Measurements from ENCODE around the gene GARIN5A.

- TF ChIP-seq CTCF (optimal IDR thresholded peaks at IDR 0.05 in 1 of 3, IDR thresholded peaks at IDR 0.05 in 1 of 3, conservative IDR thresholded peaks at IDR 0.05 in 1 of 3; ENCODE audit: extremely low read depth in 1 of 3, insufficient read depth in 2 of 3, low read length in 3 of 3): no peak
- no peak for TF ChIP-seq EZH2 (IDR thresholded peaks at IDR 0.05; ENCODE audit: low read length)
These were observed 48.6 kb downstream of the GARIN5A start for GRCh38 chr19:50427997-50428425.
